Measurements from ENCODE around the gene APPBP2.

The APPBP2 gene, protein sequence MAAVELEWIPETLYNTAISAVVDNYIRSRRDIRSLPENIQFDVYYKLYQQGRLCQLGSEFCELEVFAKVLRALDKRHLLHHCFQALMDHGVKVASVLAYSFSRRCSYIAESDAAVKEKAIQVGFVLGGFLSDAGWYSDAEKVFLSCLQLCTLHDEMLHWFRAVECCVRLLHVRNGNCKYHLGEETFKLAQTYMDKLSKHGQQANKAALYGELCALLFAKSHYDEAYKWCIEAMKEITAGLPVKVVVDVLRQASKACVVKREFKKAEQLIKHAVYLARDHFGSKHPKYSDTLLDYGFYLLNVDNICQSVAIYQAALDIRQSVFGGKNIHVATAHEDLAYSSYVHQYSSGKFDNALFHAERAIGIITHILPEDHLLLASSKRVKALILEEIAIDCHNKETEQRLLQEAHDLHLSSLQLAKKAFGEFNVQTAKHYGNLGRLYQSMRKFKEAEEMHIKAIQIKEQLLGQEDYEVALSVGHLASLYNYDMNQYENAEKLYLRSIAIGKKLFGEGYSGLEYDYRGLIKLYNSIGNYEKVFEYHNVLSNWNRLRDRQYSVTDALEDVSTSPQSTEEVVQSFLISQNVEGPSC

DNA sequence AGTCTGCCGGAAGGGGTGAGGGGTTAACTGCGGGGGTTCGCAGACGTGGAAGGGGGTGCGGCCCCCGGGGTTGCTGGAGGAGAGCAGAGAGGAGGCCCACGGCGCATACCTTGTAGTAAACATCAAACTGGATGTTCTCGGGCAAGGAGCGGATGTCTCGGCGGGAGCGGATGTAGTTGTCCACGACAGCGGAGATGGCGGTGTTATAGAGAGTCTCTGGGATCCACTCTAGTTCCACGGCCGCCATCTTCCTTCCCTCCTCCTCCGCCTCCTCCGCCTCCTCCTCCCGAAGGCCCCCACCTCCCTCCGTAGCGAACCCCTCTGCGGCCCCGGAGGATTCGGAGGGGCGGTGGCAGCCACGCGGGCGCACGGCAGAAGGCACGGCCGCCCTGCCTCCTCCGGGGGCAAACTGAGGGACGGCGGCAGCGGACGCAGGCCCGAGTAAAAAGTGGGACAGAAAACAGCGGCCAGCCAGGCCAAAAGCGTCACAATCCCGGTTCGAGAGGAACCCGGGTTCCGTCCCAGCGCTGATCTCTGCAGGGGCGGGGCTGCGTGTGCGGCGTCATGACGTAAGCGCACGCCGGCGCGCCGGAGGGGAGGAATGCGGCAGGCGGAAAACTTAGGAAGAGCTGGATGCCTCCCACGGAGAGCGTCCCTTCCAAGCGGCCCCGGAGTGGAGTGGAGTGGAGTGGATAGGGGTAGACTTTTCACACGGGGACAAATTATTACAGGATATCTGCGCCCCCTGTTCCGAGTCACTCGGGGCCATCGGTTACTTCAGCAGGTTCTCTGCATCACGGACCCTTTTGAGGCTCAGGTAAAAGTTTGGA lies at the start of gene APPBP2:
TSS of gene APPBP2 (minus strand) at position 558 of the 830 bp plus-strand sequence. CDS start at position 247, 311 bp downstream.
- TF ChIP-seq GATA2 (IDR thresholded peaks at IDR 0.05; ENCODE audit: low read depth, low read length) (no peak), GATA3 (IDR thresholded peaks at IDR 0.05; ENCODE audit: low read depth, low read length) (no peak)

DNA sequence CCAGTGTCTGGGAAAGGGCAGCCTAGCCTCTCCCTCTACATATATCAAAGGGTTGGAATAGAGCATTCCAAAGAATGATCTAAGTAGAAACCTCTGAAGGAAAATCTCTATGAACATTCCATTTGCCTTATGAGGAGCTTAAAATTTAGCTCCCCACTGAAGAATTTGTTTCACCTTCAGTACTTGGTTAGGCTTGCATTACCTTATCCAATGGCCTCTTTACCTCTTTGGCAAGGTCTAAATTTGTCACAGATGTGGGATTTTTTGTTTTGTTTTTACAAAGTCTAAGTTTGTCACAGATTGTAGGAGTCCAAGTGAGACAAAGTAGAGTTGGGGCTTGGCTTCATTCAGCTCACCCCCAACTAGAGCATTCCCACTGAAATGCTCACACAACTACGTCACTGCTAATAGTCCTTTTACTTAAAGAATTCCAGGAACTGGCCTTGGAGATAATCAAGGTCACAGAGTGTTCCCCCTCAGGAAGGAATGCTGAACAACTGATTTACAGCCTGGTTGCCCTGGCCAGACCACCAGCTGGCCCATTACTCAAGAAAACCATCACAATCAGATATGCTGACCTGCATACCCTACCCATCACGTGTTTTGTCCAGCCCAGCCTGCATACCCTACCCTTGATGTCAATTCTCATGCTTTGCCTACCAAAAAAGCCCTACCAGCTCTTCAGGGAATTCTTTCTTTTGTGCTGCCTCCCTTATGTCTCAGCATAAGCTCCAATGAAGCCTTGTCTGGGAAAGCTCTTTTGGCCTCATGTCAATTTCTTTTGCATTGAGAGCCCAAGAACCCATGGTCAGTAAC lies 47.4 kb upstream of the APPBP2 start:
- no peak for TF ChIP-seq GATA3 (IDR thresholded peaks at IDR 0.05; ENCODE audit: low read depth, low read length)
- TF ChIP-seq GATA2 (IDR thresholded peaks at IDR 0.05; ENCODE audit: low read depth, low read length): no peak

DNA sequence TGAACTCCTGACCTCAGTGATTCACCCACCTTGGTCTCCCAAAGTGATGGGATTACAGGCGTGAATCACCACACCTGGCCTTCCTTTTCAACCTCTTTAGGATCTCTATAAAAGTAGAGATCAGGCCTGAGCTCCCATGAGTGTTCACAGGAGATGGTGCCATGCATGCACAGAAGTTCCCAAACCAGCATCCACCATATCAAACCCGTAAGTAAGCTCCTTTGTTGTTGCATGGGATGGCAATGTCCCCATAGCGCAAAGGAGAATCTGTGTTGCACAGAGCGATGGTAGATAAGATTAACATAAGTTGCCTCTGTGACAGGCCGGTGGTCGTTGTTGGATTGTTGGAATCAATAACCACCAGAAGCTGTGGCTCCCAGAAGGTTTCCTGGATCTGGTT lies 39.2 kb upstream of the APPBP2 start:
- TF ChIP-seq GATA2 (IDR thresholded peaks at IDR 0.05; ENCODE audit: low read depth, low read length): no peak
- TF ChIP-seq GATA3 (IDR thresholded peaks at IDR 0.05; ENCODE audit: low read depth, low read length): no peak

DNA sequence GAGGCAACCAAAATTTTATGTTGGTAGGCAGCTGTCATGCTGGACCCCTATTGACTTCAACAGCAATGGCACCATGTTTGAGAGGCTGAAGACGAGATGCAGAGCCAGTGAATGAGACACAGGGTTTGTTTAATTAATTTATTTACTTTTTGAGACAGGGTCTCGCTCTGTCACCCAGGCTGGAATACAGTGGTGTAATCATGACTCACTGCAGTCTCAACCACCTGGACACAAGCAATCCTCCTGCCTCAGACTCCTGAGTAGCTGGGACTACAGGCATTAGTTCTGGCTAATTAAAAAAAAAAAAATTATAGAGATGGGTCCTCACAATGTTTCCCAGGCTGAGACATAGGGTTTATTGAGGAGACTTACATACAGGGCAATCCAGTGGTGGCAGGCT lies 37.7 kb upstream of the APPBP2 start:
- TF ChIP-seq GATA3 (IDR thresholded peaks at IDR 0.05; ENCODE audit: low read depth, low read length): no peak
- TF ChIP-seq GATA2 (IDR thresholded peaks at IDR 0.05; ENCODE audit: low read depth, low read length): no peak

DNA sequence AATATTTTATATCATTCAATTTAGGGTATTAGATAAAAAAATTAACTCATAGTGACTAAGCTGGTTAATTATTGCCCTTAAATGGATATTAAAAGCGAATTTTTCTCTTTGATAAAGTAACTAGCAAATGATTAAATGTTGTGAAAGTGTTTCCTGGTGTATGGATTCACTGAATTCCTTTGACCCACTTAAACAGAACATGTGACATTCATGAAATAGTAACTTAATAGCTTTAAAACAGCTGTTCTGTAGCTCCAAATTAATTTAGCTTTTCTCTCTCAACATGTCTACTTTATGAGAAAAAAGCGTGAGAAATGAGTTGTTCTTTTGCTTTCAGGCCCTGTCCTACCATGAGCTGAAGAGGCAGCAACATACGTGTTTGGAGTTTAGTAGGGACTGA lies 36.4 kb upstream of the APPBP2 start:
- TF ChIP-seq GATA3 (IDR thresholded peaks at IDR 0.05; ENCODE audit: low read depth, low read length) (no peak), GATA2 (IDR thresholded peaks at IDR 0.05; ENCODE audit: low read depth, low read length) (no peak)

DNA sequence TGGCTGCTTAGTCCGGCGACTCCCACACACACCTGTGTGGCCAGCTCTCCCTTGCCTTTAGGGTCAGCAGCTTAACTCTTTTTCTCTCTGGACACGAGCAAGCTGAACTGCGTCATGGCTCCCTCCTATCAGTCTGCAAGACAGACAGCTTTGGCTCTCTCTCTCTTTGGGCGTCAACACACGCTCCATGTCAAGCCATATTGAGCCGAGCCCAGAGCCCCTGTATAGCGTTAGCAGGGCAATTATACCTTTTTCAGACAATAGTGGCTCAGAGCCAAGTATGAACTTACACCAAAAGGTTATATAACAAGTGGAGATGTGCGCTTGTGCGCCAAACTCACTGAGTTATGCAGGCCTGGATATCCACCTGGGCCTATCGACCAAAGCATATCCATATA lies 34.8 kb upstream of the APPBP2 start:
- TF ChIP-seq GATA2 (IDR thresholded peaks at IDR 0.05; ENCODE audit: low read depth, low read length) (no peak), GATA3 (IDR thresholded peaks at IDR 0.05; ENCODE audit: low read depth, low read length) (no peak)

DNA sequence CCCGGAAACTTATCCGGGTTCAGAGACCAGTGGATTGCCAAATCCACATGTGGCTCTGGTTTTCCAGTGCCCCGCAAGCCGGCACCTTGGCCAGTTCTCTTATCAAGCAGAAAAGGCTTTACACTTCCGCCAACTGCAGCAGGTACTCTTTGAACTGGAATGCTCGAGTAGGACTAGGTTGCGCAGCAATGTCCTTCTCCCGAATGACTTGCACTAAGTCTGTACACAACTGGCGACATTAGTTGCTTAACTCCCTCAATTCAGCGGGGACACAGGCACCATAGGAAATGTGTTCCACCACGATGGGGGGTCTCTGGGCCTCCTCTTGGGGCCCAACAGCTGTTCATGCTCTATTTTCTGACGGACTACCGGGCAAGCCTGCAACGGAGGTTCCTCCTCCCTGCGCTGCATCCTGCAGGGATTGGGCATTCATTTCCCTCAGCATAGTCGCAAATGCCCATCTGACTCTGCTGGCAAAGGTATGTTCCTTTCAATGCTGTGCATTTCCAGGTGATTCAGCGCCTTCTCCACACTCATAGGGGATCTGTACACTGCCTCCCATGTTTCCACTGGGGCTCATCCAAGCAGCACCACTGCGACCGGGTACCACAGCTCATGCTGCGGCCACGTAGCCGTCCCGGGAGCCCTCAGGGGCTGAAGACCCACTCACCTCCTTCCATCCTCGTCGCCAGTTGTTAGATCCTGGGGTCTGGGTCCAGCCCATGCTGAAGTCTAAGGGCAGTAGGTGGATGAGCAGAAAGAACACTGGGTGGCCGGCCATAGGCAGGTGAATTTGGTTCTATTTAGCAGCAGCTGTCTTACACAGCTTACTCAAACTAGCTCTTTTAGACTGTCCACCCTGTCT lies 34.2 kb upstream of the APPBP2 start:
- no peak for TF ChIP-seq GATA3 (IDR thresholded peaks at IDR 0.05; ENCODE audit: low read depth, low read length)
- no peak for TF ChIP-seq GATA2 (IDR thresholded peaks at IDR 0.05; ENCODE audit: low read depth, low read length)

DNA sequence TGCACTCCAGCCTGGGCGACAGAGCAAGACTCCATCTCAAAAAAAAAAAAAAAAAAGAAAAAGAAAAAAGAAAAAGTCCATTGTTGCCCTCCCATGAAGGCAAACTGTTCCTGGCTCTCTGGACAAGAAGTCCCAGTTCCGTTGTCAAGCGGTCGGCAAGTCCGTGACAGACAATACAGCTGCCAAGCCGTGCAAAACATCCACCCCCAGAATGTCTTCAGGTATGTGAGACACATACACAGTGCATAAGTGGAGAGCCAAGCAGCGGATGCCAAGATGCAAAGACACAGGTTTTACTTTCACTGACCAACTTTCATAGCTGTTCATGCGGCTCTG lies 33.6 kb upstream of the APPBP2 start:
- TF ChIP-seq GATA3 (IDR thresholded peaks at IDR 0.05; ENCODE audit: low read depth, low read length) (no peak), GATA2 (IDR thresholded peaks at IDR 0.05; ENCODE audit: low read depth, low read length) (no peak)

DNA sequence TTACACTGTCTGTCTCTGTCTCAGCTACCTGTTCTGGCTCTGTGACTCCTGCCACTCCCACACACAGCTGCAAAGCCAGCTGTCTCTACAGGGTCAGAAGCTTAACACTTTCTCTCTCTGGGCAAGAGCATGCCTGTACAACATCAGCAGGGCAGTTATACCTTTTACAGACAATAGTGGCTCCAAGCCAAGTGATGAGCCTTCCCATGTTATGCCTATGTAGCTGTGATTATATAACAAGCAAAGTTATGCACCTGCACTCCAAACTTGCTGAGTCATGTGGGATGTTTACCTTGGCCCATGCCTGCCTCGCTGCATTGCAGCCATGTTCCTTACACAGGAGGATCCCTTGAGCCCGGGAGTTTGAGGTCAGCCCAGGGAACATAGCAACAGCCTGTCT lies 31.8 kb upstream of the APPBP2 start:
- TF ChIP-seq GATA3 (IDR thresholded peaks at IDR 0.05; ENCODE audit: low read depth, low read length) (no peak), GATA2 (IDR thresholded peaks at IDR 0.05; ENCODE audit: low read depth, low read length) (no peak)

DNA sequence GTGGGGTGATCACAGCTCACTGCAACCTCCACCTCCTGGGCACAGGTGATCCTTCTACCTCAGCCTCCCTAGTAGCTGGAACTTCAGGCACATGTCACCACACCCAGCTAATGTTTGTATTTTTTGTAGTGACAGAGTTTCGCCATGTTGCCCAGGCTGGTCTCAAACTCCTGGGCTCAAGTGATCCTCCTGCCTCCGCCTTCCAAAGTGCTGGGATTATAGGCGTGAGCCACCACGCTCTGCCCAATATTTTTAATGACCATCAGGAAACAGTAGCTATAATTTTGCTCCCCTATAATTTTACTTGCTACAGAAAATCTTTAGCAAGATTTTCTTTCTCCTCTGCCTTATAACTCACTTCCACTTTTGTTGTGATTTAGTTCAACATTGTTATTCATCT lies 29.7 kb upstream of the APPBP2 start:
- TF ChIP-seq GATA3 (IDR thresholded peaks at IDR 0.05; ENCODE audit: low read depth, low read length): no peak
- TF ChIP-seq GATA2 (IDR thresholded peaks at IDR 0.05; ENCODE audit: low read depth, low read length): no peak

DNA sequence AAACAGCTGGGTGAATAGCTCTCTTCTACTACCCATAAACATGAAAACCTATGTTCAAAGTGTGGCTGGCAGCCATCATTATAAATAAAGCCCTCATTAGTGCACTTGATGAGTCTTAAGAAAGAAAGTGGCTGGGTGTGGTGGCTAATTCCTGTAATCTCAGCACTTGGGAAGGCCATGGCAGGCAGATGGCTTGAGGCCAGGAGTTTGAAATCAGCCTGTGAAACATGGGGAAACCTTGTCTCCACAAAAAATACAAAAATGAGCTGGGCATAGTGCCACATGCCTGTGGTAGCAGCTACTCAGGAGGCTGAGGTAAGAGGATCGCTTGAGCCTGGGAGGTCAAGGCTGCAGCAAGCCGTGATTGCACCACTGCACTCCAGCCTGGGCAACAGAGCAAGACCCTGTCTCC lies 28.3 kb upstream of the APPBP2 start:
- no peak for TF ChIP-seq GATA3 (IDR thresholded peaks at IDR 0.05; ENCODE audit: low read depth, low read length)
- no peak for TF ChIP-seq GATA2 (IDR thresholded peaks at IDR 0.05; ENCODE audit: low read depth, low read length)

DNA sequence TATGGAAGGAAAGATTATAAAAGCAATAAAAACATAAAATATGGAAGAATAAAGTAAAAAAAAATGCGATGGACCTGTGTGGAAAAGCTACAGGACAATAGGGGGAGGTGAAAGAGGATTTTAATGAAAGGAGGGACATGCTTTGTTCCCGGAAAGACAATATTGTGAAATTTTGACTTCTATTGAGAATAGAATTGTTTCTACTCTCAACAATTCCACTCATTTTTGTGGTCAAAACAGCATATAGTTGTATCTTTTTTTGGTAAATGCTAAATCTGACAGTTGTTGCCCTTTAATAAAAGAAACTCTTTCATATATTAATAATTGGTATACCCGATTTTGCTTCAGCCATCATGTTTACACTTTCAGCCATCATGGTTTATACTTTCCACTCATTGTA lies 22.9 kb upstream of the APPBP2 start:
- TF ChIP-seq GATA3 (IDR thresholded peaks at IDR 0.05; ENCODE audit: low read depth, low read length) (no peak), GATA2 (IDR thresholded peaks at IDR 0.05; ENCODE audit: low read depth, low read length) (no peak)

Measured in SH-SY5Y (cell line).